Liver (tissue), 9 donors: ENCODE results near the gene UBE2QL1. TPM values are rescaled to one million over a fixed set of nuclear protein-coding genes. Genes with fewer than 3 reads are reported as not detected.

Experiments used
- DNase-seq: peaks from one replicate; pipeline ENCODE4 v3.0.0-alpha.2; 2017; ENCODE audit warnings: low spot score
- H3K27ac ChIP-seq, 2 donors: one replicate each; pipeline ENCODE4 v1.7.0; 2013; ENCODE audit warnings: inconsistent platforms in 2 of 2, low read length in 2 of 2, control low read depth in 1 of 2, low read depth in 1 of 2, mild to moderate bottlenecking in 1 of 2
- H3K27me3 ChIP-seq, 4 donors: one replicate each; pipeline versions ENCODE4 v1.6.1 to v1.7.0; 2013; ENCODE audit warnings: low read length in 3 of 4, inconsistent platforms in 1 of 4, mild to moderate bottlenecking in 1 of 4, moderate library complexity in 1 of 4; ENCODE audit not compliant: control insufficient read depth in 4 of 4, insufficient read depth in 4 of 4
- H3K36me3 ChIP-seq, 4 donors: one replicate each; pipeline versions ENCODE4 v1.6.1 to v1.7.0; 2013; ENCODE audit warnings: low read length in 3 of 4, mild to moderate bottlenecking in 3 of 4, low read depth in 1 of 4, moderate library complexity in 1 of 4; ENCODE audit not compliant: control insufficient read depth in 4 of 4, insufficient read depth in 3 of 4
- H3K4me1 ChIP-seq, 4 donors: one replicate each; pipeline versions ENCODE4 v1.6.1 to v1.7.0; 2013; ENCODE audit warnings: low read length in 3 of 4, mild to moderate bottlenecking in 3 of 4, moderate library complexity in 1 of 4; ENCODE audit not compliant: control insufficient read depth in 4 of 4, insufficient read depth in 4 of 4
- H3K4me3 ChIP-seq, 3 donors: one replicate each; pipeline versions ENCODE4 v1.6.1 to v1.7.0; 2013; ENCODE audit warnings: low read length in 3 of 3, control low read depth in 1 of 3, low read depth in 1 of 3, mild to moderate bottlenecking in 1 of 3
- H3K9ac ChIP-seq, 2 donors: one replicate each; pipeline ENCODE4 v1.7.0; 2013; ENCODE audit warnings: low read length in 2 of 2, mild to moderate bottlenecking in 2 of 2, moderate library complexity in 2 of 2, control low read depth in 1 of 2, low read depth in 1 of 2
- H3K9me3 ChIP-seq, 4 donors: one replicate each; pipeline versions ENCODE4 v1.6.1 to v1.7.0; 2013; ENCODE audit warnings: low read length in 3 of 4; ENCODE audit not compliant: control insufficient read depth in 4 of 4
- ATF3 ChIP-seq: IDR thresholded peaks from 2 replicates; pipeline ENCODE4 v1.6.1; 2016; ENCODE audit warnings: antibody characterized with exemption
- CTCF ChIP-seq: fragments of 150-350 bp; IDR thresholded peaks from 2 replicates; pipeline ENCODE4 v1.5.1; 2017; ENCODE audit warnings: improper control_type of control experiment, low read depth, low read length; ENCODE audit not compliant: missing input control
- EGR1 ChIP-seq, 2 donors: IDR thresholded peaks; 2 replicates each; pipeline ENCODE4 v1.6.1; 2016 to 2018; ENCODE audit warnings: antibody characterized with exemption in 2 of 2, low read depth in 2 of 2
- FOXA1 ChIP-seq: IDR thresholded peaks from 2 replicates; pipeline ENCODE4 v1.6.1; 2016; ENCODE audit warnings: antibody characterized with exemption
- FOXA2 ChIP-seq: IDR thresholded peaks from 2 replicates; pipeline ENCODE4 v1.6.1; 2016; ENCODE audit warnings: antibody characterized with exemption
- GABPA ChIP-seq, 2 donors: IDR thresholded peaks in 1 of 2; conservative IDR thresholded peaks in 1 of 2; 2 replicates each; pipeline ENCODE4 v1.6.1; 2016; ENCODE audit warnings: antibody characterized with exemption in 2 of 2, mild to moderate bottlenecking in 1 of 2, moderate library complexity in 1 of 2
- HNF4A ChIP-seq, 2 donors: conservative IDR thresholded peaks; 2 replicates each; pipeline ENCODE4 v1.6.1; 2016; ENCODE audit warnings: antibody characterized with exemption in 2 of 2, mild to moderate bottlenecking in 2 of 2
- HNF4G ChIP-seq: IDR thresholded peaks from 2 replicates; pipeline ENCODE4 v1.6.1; 2016; ENCODE audit warnings: antibody characterized with exemption
- JUND ChIP-seq, 2 donors: IDR thresholded peaks; 2 replicates each; pipeline ENCODE4 v1.6.1; 2016; ENCODE audit warnings: antibody characterized with exemption in 2 of 2
- NR2F2 ChIP-seq: IDR thresholded peaks from 2 replicates; pipeline ENCODE4 v1.6.1; 2016; ENCODE audit warnings: antibody characterized with exemption
- RAD21 ChIP-seq, 2 donors: IDR thresholded peaks; 2 replicates each; pipeline ENCODE4 v1.6.1; 2016; ENCODE audit warnings: antibody characterized with exemption in 2 of 2, mild to moderate bottlenecking in 2 of 2
- RXRA ChIP-seq, 2 donors: IDR thresholded peaks; 2 replicates each; pipeline ENCODE4 v1.6.1; 2017 to 2018; ENCODE audit warnings: antibody characterized with exemption in 2 of 2, mild to moderate bottlenecking in 1 of 2
- SP1 ChIP-seq: IDR thresholded peaks from 2 replicates; pipeline ENCODE4 v1.6.1; 2018; ENCODE audit warnings: antibody characterized with exemption, mild to moderate bottlenecking
- TAF1 ChIP-seq: conservative IDR thresholded peaks from 2 replicates; pipeline ENCODE4 v1.6.1; 2016; ENCODE audit warnings: antibody characterized with exemption, mild to moderate bottlenecking
- YY1 ChIP-seq: IDR thresholded peaks from 2 replicates; pipeline ENCODE4 v1.6.1; 2016; ENCODE audit warnings: antibody characterized with exemption, mild to moderate bottlenecking
- WGBS: extraction: QIAGEN DNeasy Blood & Tissue Kit; methylation state at CpG from one replicate; pipeline ENCODE4 v1.1.7; 2013; 5-methylcytosine and 5-hydroxymethylcytosine counted together
- polyA plus RNA-seq, 2 donors: library from polyadenylated mRNA; stranded (reverse) in 1 of 2; unstranded in 1 of 2; fragments of 200-250 nt in 1 of 2; fragments of >200 nt in 1 of 2; fragmentation: Nextera tagmentation in 1 of 2; extraction: Ambion mirVana in 1 of 2; gene quantifications; one replicate each; pipeline versions ENCODE4 v1.2.1 to v1.2.3, GENCODE V29; 2013 to 2015
- total RNA-seq, 2 donors: library from RNA; depleted of rRNA; stranded (reverse); fragments of >200 nt; gene quantifications; one replicate each; pipeline ENCODE4 v1.2.3, GENCODE V29; 2014
- TF ChIP-seq, protein P1 (sequence below): IDR thresholded peaks from 2 replicates; pipeline ENCODE4 v1.6.1; 2016; ENCODE audit warnings: antibody characterized with exemption, mild to moderate bottlenecking
- TF ChIP-seq, protein P2 (sequence below): IDR thresholded peaks from 2 replicates; pipeline ENCODE4 v1.6.1; 2016; ENCODE audit warnings: antibody characterized with exemption
- TF ChIP-seq, protein P3 (sequence below): IDR thresholded peaks from 2 replicates; pipeline ENCODE4 v1.6.1; 2016; ENCODE audit warnings: antibody characterized with exemption
- donor health status: healthy.
- donor health status: healthy.
- donor health status: healthy.
- donor health status: healthy.
- donor health status: healthy.

The UBE2QL1 gene
- total and polyA plus RNA-seq, 4 donors: 0.09 to 1.9 (median 0.36) TPM

- TF ChIP-seq RXRA (IDR thresholded peaks at IDR 0.05) (no peak), SP1 (no peak), JUND (IDR thresholded peaks at IDR 0.05) (no peak)
- TF ChIP-seq, protein P1, sequence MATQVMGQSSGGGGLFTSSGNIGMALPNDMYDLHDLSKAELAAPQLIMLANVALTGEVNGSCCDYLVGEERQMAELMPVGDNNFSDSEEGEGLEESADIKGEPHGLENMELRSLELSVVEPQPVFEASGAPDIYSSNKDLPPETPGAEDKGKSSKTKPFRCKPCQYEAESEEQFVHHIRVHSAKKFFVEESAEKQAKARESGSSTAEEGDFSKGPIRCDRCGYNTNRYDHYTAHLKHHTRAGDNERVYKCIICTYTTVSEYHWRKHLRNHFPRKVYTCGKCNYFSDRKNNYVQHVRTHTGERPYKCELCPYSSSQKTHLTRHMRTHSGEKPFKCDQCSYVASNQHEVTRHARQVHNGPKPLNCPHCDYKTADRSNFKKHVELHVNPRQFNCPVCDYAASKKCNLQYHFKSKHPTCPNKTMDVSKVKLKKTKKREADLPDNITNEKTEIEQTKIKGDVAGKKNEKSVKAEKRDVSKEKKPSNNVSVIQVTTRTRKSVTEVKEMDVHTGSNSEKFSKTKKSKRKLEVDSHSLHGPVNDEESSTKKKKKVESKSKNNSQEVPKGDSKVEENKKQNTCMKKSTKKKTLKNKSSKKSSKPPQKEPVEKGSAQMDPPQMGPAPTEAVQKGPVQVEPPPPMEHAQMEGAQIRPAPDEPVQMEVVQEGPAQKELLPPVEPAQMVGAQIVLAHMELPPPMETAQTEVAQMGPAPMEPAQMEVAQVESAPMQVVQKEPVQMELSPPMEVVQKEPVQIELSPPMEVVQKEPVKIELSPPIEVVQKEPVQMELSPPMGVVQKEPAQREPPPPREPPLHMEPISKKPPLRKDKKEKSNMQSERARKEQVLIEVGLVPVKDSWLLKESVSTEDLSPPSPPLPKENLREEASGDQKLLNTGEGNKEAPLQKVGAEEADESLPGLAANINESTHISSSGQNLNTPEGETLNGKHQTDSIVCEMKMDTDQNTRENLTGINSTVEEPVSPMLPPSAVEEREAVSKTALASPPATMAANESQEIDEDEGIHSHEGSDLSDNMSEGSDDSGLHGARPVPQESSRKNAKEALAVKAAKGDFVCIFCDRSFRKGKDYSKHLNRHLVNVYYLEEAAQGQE: no peak
- TF ChIP-seq, protein P2, sequence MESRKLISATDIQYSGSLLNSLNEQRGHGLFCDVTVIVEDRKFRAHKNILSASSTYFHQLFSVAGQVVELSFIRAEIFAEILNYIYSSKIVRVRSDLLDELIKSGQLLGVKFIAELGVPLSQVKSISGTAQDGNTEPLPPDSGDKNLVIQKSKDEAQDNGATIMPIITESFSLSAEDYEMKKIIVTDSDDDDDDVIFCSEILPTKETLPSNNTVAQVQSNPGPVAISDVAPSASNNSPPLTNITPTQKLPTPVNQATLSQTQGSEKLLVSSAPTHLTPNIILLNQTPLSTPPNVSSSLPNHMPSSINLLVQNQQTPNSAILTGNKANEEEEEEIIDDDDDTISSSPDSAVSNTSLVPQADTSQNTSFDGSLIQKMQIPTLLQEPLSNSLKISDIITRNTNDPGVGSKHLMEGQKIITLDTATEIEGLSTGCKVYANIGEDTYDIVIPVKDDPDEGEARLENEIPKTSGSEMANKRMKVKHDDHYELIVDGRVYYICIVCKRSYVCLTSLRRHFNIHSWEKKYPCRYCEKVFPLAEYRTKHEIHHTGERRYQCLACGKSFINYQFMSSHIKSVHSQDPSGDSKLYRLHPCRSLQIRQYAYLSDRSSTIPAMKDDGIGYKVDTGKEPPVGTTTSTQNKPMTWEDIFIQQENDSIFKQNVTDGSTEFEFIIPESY: no peak
- Histone ChIP-seq H3K9me3 (no peaks in the 10 kb centered on the region), H3K27ac (no peak overlapping the region), H3K4me1 (peaks cover 7 to 14% (median 11%) of the 10 kb centered on the region in 4 donors), H3K27me3 (no peaks in the 10 kb centered on the region), H3K36me3 (no peaks in the 10 kb centered on the region), H3K4me3 (no peak overlapping the region), H3K9ac (no peak overlapping the region)
- no peak for DNase-seq
- 98% methylated on average over 1 of the region's 1 CpG for WGBS
Measured at GRCh38 chr5:6471252-6471651, 22.6 kb downstream of the UBE2QL1 start.

DNA sequence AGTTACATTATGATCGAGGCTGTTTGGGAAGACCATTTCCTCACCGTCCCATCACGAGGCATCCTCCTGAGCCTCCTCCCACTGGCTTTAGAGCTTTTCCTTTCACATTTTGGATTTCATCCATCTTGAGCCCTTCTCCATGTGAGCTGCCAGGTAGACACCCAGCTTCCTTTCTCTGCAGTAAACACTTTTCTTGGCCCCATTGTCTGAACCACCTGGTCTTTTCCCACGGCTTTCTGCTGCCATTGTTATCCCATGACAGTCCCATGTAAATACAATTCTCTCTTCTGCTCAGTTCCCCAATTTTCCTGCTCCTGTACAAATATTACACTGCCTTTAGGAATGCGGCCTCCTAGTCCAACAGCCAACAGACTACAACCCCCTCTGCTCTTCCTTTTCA lies 24.1 kb downstream of the UBE2QL1 start:
- DNase-seq: no peak
- Histone ChIP-seq H3K4me1 (peaks cover 8 to 17% (median 12%) of the 10 kb centered on the region in 4 donors), H3K4me3 (no peak overlapping the region), H3K27me3 (no peaks in the 10 kb centered on the region), H3K36me3 (no peaks in the 10 kb centered on the region), H3K27ac (no peak overlapping the region), H3K9me3 (no peaks in the 10 kb centered on the region), H3K9ac (no peak overlapping the region)
- WGBS: 90% methylated on average over 5 of the region's 5 CpGs
- TF ChIP-seq TAF1 (no peak), FOXA1 (no peak), RAD21 (IDR thresholded peaks at IDR 0.05) (no peak), SP1 (no peak), HNF4A (conservative IDR thresholded peaks at IDR 0.05) (no peak), EGR1 (IDR thresholded peaks at IDR 0.05; ENCODE audit: low read depth in 2 of 2) (no peak), NR2F2 (no peak), CTCF (no peak), GABPA (IDR thresholded peaks at IDR 0.05 in 1 of 2, conservative IDR thresholded peaks at IDR 0.05 in 1 of 2) (no peak), HNF4G (no peak), FOXA2 (no peak), JUND (IDR thresholded peaks at IDR 0.05) (no peak), YY1 (no peak), ATF3 (no peak), RXRA (IDR thresholded peaks at IDR 0.05) (no peak)
- TF ChIP-seq, protein P1: no peak
- TF ChIP-seq, protein P3, sequence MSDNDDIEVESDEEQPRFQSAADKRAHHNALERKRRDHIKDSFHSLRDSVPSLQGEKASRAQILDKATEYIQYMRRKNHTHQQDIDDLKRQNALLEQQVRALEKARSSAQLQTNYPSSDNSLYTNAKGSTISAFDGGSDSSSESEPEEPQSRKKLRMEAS: no peak
- TF ChIP-seq, protein P2: no peak
